ENCODE results near the gene CYREN. TPM values are rescaled to one million over a fixed set of nuclear protein-coding genes. Genes with fewer than 3 reads are reported as not detected.
A peak's percentile ranks its signal among the peaks of the same experiment; 100 is the strongest.

CYREN gene
- total and polyA plus RNA-seq, 9 of the 15 experiments (the other 6 are each of a cell fraction or from before 2014, with no cell fraction given) = 13.9 to 108 (median 88.8) TPM

- TF ChIP-seq ZNF395 (CRISPR knock-in tag; IDR thresholded peaks at IDR 0.05) = peak; percentile 10; the same call in 1 of the 2 replicates
- TF ChIP-seq MAFF (IDR thresholded peaks at IDR 0.05; ENCODE audit: low read length) = peak; percentile 98
- peak; percentile 48 for TF ChIP-seq BRD9 (IDR thresholded peaks at IDR 0.05; ENCODE audit: low read depth, partially characterized antibody)
- peak; percentile 48; the same call in 1 of the 2 replicates for TF ChIP-seq ZBTB2 (IDR thresholded peaks at IDR 0.05)
- no peak for TF ChIP-seq CEBPG (CRISPR knock-in tag; IDR thresholded peaks at IDR 0.05)
- no peak for TF ChIP-seq CEBPG (tag; conservative IDR thresholded peaks at IDR 0.05 in 1 of 2, IDR thresholded peaks at IDR 0.05 in 1 of 2)
- TF ChIP-seq MYNN (IDR thresholded peaks at IDR 0.05) = peak; percentile 75
- TF ChIP-seq MYNN (CRISPR knock-in tag; IDR thresholded peaks at IDR 0.05) = no peak
- TF ChIP-seq ZBTB49 (CRISPR knock-in tag; IDR thresholded peaks at IDR 0.05; ENCODE audit: borderline replicate concordance) = no peak
- TF ChIP-seq HMBOX1 (IDR thresholded peaks at IDR 0.05) = no peak
- TF ChIP-seq MEF2A (IDR thresholded peaks at IDR 0.05; ENCODE audit: control insufficient read depth, low read depth, low read length) = peak; percentile 91
- peak; percentile 76 for TF ChIP-seq GTF2A2 (tag; IDR thresholded peaks at IDR 0.05)
- TF ChIP-seq ELF4 (CRISPR knock-in tag; IDR thresholded peaks at IDR 0.05) = peak; percentile 80; the same call in 1 of the 2 replicates
- TF ChIP-seq TFAP4 (CRISPR knock-in tag; IDR thresholded peaks at IDR 0.05; ENCODE audit: borderline replicate concordance) = no peak
- TF ChIP-seq ZBTB26 (CRISPR knock-in tag; IDR thresholded peaks at IDR 0.05) = peak; percentile 7; the same call in 1 of the 2 replicates
- TF ChIP-seq FOXK2 (conservative IDR thresholded peaks at IDR 0.05 in 1 of 2, IDR thresholded peaks at IDR 0.05 in 1 of 2; ENCODE audit: low read depth in 2 of 2) = peak; percentile 92
- peak; percentile 96 for TF ChIP-seq SMARCA4 (IDR thresholded peaks at IDR 0.05)
- peak; percentile 65; the same call in 1 of the 2 replicates for TF ChIP-seq NBN (IDR thresholded peaks at IDR 0.05; ENCODE audit: low read depth)
- TF ChIP-seq THRAP3 (IDR thresholded peaks at IDR 0.05; ENCODE audit: borderline replicate concordance) = peak; percentile 64; the same call in 1 of the 2 replicates
These were observed 10.2 kb downstream of the CYREN start (continued) for GRCh38 chr7:135160098-135160857.
